Fibroblast of pulmonary artery (primary cell): ENCODE measurements around the gene RPL3.

Source experiments
- DNase-seq: peaks from one replicate; pipeline ENCODE4 v3.0.0-alpha.2; 2010; ENCODE audit warnings: low read depth
- H3K4me3 ChIP-seq: replicated peaks from 2 replicates; pipeline ENCODE4 v1.5.1; 2011; ENCODE audit warnings: low read depth, mild to moderate bottlenecking, control low read depth, low read length, moderate library complexity
- TF ChIP-seq, protein P1 (sequence below): IDR thresholded peaks from 2 replicates; pipeline ENCODE4 v1.5.1; 2011; ENCODE audit warnings: mild to moderate bottlenecking, control low read depth, low read length, inconsistent platforms; ENCODE audit errors: missing control alignments

Gene RPL3

DNA sequence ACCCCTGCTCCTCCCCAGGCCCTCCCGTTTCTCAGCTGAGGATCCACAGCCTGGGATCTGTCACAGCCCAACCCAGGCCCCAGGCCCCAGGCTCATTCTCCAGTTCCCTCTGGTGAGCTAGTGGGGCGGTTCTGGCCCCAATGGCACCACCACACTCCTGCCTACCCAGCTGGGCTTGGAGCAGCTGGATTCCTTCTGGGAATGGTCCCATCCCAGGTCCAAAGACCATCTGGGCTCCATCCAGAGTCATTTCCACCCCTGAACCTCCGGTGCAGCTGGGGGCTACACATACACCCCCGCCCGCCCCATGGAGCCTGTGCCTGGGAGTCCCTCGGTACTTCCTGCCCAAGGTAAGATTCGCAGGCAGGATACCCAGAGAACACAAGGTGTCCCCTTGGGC lies 39.2 kb downstream of the RPL3 start:
- H3K4me3 ChIP-seq = no peak overlapping the region
- TF ChIP-seq, protein P1, sequence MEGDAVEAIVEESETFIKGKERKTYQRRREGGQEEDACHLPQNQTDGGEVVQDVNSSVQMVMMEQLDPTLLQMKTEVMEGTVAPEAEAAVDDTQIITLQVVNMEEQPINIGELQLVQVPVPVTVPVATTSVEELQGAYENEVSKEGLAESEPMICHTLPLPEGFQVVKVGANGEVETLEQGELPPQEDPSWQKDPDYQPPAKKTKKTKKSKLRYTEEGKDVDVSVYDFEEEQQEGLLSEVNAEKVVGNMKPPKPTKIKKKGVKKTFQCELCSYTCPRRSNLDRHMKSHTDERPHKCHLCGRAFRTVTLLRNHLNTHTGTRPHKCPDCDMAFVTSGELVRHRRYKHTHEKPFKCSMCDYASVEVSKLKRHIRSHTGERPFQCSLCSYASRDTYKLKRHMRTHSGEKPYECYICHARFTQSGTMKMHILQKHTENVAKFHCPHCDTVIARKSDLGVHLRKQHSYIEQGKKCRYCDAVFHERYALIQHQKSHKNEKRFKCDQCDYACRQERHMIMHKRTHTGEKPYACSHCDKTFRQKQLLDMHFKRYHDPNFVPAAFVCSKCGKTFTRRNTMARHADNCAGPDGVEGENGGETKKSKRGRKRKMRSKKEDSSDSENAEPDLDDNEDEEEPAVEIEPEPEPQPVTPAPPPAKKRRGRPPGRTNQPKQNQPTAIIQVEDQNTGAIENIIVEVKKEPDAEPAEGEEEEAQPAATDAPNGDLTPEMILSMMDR = no peak
- DNase-seq = no peak

DNA sequence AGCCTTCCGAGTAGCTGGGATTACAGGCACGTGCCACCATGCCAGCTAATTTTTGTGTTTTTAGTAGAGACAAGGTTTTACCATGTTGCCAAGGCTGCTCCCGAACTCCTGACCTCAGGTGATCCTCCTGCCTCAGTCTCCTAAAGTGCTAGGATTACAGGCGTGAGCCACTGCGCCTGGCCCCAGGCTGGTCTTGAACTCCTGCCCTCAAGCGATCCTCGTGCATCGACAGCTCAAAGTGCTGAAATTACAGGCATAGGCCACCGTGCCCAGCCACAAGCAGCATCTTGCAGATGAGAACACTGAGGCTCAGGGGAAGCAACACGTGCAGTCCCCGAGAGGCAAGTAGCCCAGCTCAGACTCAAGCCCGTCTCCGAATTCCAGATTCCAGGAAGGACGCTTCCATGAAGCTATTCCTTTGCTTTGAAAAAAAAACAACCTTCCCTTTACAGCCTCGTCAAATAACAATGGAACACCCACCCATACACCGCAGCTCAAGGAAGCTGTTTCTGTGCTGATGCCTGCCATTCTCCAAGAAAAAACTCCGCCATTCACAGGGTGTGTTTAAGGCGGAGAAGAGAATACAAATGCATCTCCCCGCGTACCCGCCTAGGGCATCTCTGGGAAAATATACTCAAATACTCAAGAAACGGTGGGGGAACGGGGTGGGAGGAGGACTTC lies 40.1 kb downstream of the RPL3 start:
- no peak overlapping the region for H3K4me3 ChIP-seq
- TF ChIP-seq, protein P1 = no peak

DNA sequence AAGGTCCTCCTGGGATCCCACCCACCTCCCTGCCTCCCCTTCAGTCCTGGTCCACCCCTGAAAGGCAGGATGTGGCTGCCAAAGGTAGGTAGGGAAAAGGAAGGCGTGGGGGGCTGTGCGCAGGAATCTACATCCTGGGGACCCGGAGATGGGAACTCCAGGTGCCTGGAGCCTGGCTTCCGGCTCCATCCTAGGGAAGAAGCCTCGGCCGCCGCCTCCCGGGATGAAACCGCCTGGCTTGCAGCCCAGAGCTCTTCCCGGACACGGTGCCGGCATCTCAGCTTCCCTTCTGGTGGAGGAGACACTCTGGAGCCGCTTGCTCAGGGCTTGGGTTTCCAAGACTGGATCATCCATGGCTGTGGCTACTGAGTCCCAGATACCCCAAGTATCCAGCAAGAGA lies 41.4 kb downstream of the RPL3 start:
- DNase-seq = peak; percentile 45
- TF ChIP-seq, protein P1 = no peak
- H3K4me3 ChIP-seq = no peak overlapping the region

More for the DNA sequence above, 40.1 kb downstream of the RPL3 start:
- DNase-seq = no peak

DNA sequence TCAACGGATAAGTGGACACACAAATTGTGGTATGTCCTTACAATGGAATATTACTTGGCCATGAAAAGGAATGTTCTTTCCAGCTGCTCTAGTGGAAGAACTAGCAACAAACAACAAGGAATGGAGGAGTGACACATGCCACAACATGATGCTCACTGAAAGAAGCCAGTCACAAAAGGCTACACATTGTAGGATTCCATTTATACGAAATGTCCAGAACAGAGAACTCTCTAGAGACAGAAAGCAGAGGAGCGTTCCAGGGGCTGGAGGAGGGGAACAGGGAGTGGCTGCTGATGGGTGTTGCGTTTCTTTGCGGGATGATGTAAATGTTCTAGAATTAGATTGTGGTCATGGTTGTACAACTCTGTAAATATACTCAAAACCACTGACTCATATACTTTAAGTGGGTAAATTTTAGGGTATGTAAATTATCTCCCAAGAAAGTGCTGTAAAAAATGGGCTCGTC lies 42.2 kb downstream of the RPL3 start:
- peak; percentile 53 for DNase-seq
- TF ChIP-seq, protein P1 = no peak
- H3K4me3 ChIP-seq = no peak overlapping the region

DNA sequence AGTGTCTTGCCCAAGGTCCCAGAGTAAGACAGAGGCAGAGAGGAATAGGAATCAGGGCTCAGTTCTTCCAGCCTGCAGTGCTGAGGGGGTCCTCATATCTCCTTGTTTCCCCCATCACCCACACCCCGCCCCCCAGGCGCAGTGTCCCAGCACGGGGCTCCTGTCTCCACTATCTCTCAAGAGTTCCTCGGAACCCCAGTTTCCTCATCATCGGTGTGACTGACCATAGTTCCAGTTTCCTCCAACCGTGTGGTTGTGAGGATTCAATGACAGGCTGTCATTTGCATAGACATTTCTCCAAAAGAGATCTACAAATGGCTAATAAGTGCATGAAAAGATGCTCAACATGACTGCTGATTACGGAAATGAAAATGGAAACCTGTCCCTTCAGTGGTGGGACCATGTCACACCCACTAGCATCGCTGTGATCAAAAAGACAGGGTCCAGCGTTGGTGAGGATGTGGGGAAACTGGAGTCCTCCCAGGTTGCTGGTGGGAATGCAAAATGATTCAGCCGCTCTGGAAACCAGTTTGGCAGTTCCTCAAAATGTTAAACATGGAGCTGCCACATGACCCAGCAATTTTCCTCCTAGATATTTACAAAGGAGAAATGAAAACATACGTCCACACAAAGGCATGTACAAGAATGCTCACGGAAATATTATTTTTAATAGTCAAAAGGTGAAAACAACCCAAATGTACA lies 42.8 kb downstream of the RPL3 start:
- DNase-seq = no peak
- no peak overlapping the region for H3K4me3 ChIP-seq
- TF ChIP-seq, protein P1 = no peak

DNA sequence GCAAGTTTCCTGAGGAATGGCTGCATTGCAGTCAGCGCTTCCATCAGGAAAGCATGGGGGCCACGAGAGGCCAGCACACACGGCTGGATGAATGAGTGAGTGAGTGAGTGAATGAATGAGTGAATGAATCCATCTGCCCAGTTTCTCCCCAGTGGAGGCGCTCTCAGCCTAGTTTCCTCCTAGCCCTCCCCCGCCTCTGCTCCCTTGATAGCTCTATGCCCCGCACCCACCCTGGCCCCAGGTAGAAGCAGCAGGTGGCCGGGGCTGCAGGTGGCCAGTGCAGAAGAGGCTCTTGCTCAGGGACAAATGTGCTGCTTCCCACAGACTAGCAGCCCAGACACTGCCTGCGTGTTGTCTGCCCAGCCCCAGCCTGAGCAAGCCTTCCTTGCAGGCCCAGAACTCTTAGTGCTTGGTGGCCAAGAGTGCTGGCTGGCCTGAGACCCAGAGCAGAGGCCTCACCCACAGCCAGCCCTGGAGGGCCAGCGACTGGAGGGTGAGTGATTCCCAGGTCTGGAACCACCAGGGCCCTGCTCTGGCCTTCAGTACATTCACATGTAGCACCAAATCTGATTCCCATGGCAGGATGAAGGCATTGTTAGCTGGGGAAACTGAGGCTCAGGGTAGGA lies 43.5 kb downstream of the RPL3 start:
- DNase-seq = no peak
- H3K4me3 ChIP-seq = no peak overlapping the region
- TF ChIP-seq, protein P1 = no peak
